ENCODE measurements around the gene FAM219B. TPM values are rescaled to one million over a fixed set of nuclear protein-coding genes. Genes with fewer than 3 reads are reported as not detected.
"Not testable (repeated sequence)": the region's sequence is repeated elsewhere in the genome, so short reads cannot be mapped to it uniquely, and the experiment has no call there.

The FAM219B gene
- total RNA-seq: 10 to 100 TPM; 65.6 to 98.3 TPM

DNA sequence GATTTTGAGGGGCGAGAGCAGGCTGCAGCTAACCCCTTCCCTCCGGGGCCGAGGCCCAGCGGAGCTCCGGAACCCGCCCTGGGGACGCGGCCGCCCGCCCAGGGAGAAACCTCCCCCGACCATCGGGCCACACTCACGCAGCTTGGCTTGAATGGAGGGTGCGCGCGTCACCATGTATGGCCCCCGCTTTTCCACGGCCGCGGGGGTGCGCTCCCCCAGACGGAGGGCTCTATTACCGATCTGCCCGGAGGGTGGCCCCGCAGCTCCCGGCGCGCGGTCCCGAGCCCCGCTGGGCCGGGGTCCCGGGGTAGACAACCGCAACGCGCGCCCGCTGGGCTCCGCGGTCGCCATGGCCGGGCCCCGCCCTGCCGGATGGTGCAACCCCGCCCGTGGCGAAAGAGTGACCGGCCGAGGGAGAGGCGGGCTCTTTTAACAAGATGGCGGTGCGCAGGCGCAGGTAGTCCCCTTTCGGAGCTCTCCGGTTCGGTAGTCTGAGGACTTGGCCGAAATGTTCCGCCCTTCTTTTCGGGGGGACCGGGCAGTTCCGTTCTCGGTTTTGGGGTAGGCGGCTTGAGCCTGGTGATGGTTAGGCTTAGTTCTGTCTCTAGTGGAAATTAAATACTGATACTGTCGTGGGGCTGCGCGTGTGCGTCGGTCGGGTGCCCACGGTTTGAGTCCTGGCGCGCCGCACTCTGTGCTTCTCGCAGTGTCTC is at the start of gene FAM219B:
Gene FAM219B, minus strand, starts transcription at position 402 of the 713 bp plus-strand sequence. Its CDS starts 51 bp downstream, at position 351.
- Mint-ChIP-seq H3K4me3 (peak within 1 kb of the TSS; percentile 99), H3K27me3 (no peaks in the 10 kb centered on the region), H3K36me3 (ENCODE audit: low read depth) (peaks cover 47% of the 10 kb centered on the region), H3K27ac (peak within 1 kb of the TSS; percentile 98), H3K9me3 (no peaks in the 10 kb centered on the region), H3K4me1 (peaks cover 26% of the 10 kb centered on the region)
- peak; percentile 95 for ATAC-seq (replicated peaks)

GRCh38 chr15:74955796-74956647 is 49.4 kb upstream of the FAM219B start:
- H3K27me3 Mint-ChIP-seq: peaks cover 15% of the 10 kb centered on the region
- ATAC-seq (replicated peaks): peak; percentile 43
- peaks cover 2% of the 10 kb centered on the region for H3K4me1 Mint-ChIP-seq
- H3K4me3 Mint-ChIP-seq: peak overlapping the region; percentile 48
- H3K36me3 Mint-ChIP-seq (ENCODE audit: low read depth): no peaks in the 10 kb centered on the region
- no peaks in the 10 kb centered on the region for H3K9me3 Mint-ChIP-seq
- H3K27ac Mint-ChIP-seq: no peak overlapping the region

DNA sequence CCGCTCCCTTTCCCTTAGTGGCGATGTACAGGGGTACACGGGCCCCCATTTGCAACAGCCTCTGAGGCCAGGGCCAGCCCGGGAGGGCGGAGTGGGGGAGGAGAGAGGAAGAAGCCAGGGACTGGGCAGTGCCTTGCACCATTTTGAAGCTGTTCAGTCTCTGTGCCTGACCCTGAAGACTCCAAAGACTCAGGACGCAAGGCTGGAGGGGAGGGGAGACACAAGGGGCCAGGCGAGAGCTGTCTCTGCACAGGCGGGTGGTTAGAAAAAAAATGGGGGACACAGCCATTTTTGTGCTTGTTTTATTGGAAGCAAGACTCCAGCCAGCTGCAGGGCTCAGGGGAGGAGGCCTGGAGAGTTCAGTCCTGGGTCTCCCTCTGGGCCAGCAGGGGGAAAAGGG is 48.4 kb upstream of the FAM219B start:
- no peaks in the 10 kb centered on the region for H3K4me1 Mint-ChIP-seq
- H3K9me3 Mint-ChIP-seq: no peaks in the 10 kb centered on the region
- no peak overlapping the region for H3K27ac Mint-ChIP-seq
- peaks cover 15% of the 10 kb centered on the region for H3K27me3 Mint-ChIP-seq
- no peaks in the 10 kb centered on the region for H3K36me3 Mint-ChIP-seq (ENCODE audit: low read depth)
- peak overlapping the region; percentile 48 for H3K4me3 Mint-ChIP-seq
- ATAC-seq (replicated peaks): no peak

- Mint-ChIP-seq H3K36me3 (ENCODE audit: low read depth) (no peaks in the 10 kb centered on the region), H3K4me1 (no peaks in the 10 kb centered on the region), H3K9me3 (no peaks in the 10 kb centered on the region), H3K27ac (no peak overlapping the region), H3K27me3 (peaks cover 13% of the 10 kb centered on the region), H3K4me3 (peak overlapping the region; percentile 48)
- no peak for ATAC-seq (replicated peaks)
Measured at GRCh38 chr15:74954515-74954914, 47.9 kb upstream of the FAM219B start.

GRCh38 chr15:74951006-74951405 is 44.4 kb upstream of the FAM219B start:
- ATAC-seq (replicated peaks): no peak
- Mint-ChIP-seq H3K4me3 (no peak overlapping the region), H3K27ac (no peak overlapping the region), H3K9me3 (no peaks in the 10 kb centered on the region), H3K4me1 (no peaks in the 10 kb centered on the region), H3K27me3 (no peaks in the 10 kb centered on the region), H3K36me3 (ENCODE audit: low read depth) (no peaks in the 10 kb centered on the region)

DNA sequence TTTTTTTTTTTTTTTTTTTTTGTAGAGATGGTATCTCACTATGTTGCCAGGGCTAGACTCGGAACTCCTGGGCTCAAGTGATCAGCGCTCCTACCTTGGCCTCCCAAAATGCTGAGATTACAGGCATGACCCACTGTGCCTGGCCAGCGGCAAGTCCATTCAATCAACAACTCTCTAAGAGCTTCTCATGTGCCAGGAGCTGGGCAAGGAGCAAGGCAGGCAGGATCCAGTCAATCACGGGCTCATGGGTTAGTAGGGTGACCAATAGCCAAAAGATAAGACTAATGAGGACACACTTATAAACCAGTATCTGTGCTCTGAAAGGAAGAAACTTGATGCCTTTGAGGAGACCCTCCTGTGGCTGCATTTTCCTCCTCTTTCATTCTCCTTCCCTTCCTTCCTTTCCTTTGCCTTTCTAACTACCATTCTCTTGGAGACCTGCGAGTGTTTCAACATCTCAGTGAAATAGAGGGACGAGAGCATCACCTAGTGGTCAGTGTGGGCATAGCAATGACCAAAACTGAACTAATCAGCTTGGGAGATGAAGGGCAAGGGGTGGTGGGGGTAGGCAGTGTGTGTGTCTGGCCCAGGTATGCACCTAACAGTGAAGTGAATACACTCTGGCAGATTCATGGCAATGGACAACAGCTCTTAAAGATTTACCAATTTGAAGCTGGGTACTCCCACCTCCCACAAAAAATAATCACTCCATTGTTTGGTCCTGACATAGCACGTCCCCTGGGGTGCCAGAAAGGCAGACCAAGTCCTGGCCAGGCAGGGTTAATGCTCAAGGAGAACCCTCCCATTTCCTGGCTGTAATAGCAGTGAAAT is 43.6 kb upstream of the FAM219B start:
- H3K4me3 Mint-ChIP-seq: no peak overlapping the region
- no peaks in the 10 kb centered on the region for H3K4me1 Mint-ChIP-seq
- H3K36me3 Mint-ChIP-seq (ENCODE audit: low read depth): no peaks in the 10 kb centered on the region
- H3K27ac Mint-ChIP-seq: no peak overlapping the region
- peak; percentile 84 for ATAC-seq (replicated peaks)
- H3K9me3 Mint-ChIP-seq: no peaks in the 10 kb centered on the region
- H3K27me3 Mint-ChIP-seq: no peaks in the 10 kb centered on the region

- Mint-ChIP-seq H3K27me3 (no peaks in the 10 kb centered on the region), H3K27ac (peak within 1 kb of the TSS; percentile 89), H3K9me3 (no peaks in the 10 kb centered on the region), H3K4me1 (peaks cover 14% of the 10 kb centered on the region), H3K4me3 (peak within 1 kb of the TSS; percentile 87), H3K36me3 (ENCODE audit: low read depth) (peaks cover 35% of the 10 kb centered on the region)
- ATAC-seq (replicated peaks): peak; percentile 93
Measured at GRCh38 chr15:74937590-74938371, 31.1 kb upstream of the FAM219B start, which contains the start of gene COX5A. Gene COX5A (minus strand): TSS chr15:74938073. CDS start chr15:74938014, 59 bp downstream.

DNA sequence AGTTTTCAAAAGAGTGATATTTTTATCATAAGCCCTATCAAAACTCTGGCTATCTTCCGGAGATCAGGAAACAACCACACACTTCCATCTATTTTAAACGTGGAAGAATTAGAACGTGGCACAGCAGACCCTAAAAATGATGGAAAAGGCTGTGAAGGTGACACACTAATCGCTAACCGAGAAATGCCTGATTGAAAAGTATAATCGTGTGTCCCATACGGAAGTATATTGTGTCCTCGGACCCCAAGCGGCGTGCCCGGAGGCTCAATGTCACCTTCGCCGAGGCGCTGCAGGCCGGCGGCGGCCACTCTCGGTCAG is 30.6 kb upstream of the FAM219B start:
- H3K9me3 Mint-ChIP-seq: no peaks in the 10 kb centered on the region
- peaks cover 14% of the 10 kb centered on the region for H3K4me1 Mint-ChIP-seq
- peaks cover 40% of the 10 kb centered on the region for H3K36me3 Mint-ChIP-seq (ENCODE audit: low read depth)
- H3K27ac Mint-ChIP-seq: peak overlapping the region; percentile 68
- no peaks in the 10 kb centered on the region for H3K27me3 Mint-ChIP-seq
- H3K4me3 Mint-ChIP-seq: peak overlapping the region; percentile 87
- no peak for ATAC-seq (replicated peaks)

- Mint-ChIP-seq H3K36me3 (ENCODE audit: low read depth) (peaks cover 60% of the 10 kb centered on the region), H3K4me3 (peak overlapping the region; percentile 61), H3K4me1 (peaks cover 14% of the 10 kb centered on the region), H3K27ac (peak overlapping the region; percentile 80)
- not testable (repeated sequence) for ATAC-seq (replicated peaks); H3K9me3 Mint-ChIP-seq; H3K27me3 Mint-ChIP-seq
Measured at GRCh38 chr15:74935193-74935592, 28.5 kb upstream of the FAM219B start.

DNA sequence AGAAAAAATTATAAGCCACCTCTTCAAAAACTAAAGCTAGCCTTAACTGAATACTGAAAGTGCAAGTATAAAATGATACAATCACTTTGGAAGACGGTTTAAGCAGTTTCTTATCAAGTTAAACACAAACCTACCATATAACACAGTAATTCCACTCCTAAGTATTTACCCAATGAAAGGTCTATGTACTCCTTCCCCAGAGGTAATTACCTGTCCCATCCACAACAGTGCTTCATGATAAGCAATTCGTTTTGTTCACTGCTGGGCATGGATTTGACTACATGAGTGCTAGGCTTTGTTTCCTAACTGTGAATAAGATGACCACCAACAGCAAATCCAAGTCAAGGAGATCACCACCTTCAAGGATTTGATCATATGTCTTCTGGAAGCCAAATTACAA is 26.9 kb upstream of the FAM219B start:
- peak overlapping the region; percentile 13 for H3K4me3 Mint-ChIP-seq
- peaks cover 76% of the 10 kb centered on the region for H3K36me3 Mint-ChIP-seq (ENCODE audit: low read depth)
- no peak for ATAC-seq (replicated peaks)
- H3K27ac Mint-ChIP-seq: peak overlapping the region; percentile 47
- no peaks in the 10 kb centered on the region for H3K27me3 Mint-ChIP-seq
- no peaks in the 10 kb centered on the region for H3K9me3 Mint-ChIP-seq
- peaks cover 14% of the 10 kb centered on the region for H3K4me1 Mint-ChIP-seq

GRCh38 chr15:74928771-74929198 is 22.1 kb upstream of the FAM219B start:
- Mint-ChIP-seq H3K27ac (no peak overlapping the region), H3K9me3 (no peaks in the 10 kb centered on the region), H3K27me3 (no peaks in the 10 kb centered on the region), H3K4me1 (peaks cover 5% of the 10 kb centered on the region), H3K36me3 (ENCODE audit: low read depth) (peaks cover 94% of the 10 kb centered on the region), H3K4me3 (no peak overlapping the region)
- no peak for ATAC-seq (replicated peaks)

DNA sequence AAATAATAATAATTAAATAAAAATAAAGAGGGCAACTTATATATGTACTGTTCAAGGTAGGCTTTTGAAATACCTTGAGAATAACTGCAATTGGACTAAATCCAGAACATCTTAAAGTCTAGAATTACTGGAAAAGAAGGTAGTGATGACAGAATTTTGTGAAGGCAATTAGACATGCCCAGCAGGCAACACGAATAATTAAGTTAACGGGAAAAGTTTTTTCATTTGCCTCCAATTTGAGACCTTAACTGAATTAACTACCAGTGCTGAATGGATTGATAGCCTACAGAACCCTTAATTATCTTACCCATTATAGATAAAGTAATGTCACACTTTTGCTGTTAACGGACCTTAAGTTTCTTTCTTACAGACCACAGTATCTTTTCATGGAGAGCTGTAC is 17.9 kb upstream of the FAM219B start:
- no peak overlapping the region for H3K27ac Mint-ChIP-seq
- H3K36me3 Mint-ChIP-seq (ENCODE audit: low read depth): peaks cover 98% of the 10 kb centered on the region

GRCh38 chr15:74920456-74920855 is 13.8 kb upstream of the FAM219B start:
- H3K4me3 Mint-ChIP-seq: no peak overlapping the region
- H3K27ac Mint-ChIP-seq: no peak overlapping the region
- ATAC-seq (replicated peaks): no peak
- H3K9me3 Mint-ChIP-seq: no peaks in the 10 kb centered on the region
- H3K36me3 Mint-ChIP-seq (ENCODE audit: low read depth): peaks cover 97% of the 10 kb centered on the region
- H3K4me1 Mint-ChIP-seq: no peaks in the 10 kb centered on the region
- H3K27me3 Mint-ChIP-seq: no peaks in the 10 kb centered on the region

More for the DNA sequence above, 17.9 kb upstream of the FAM219B start:
- H3K9me3 Mint-ChIP-seq: no peaks in the 10 kb centered on the region
- no peak for ATAC-seq (replicated peaks)
- H3K4me1 Mint-ChIP-seq: no peaks in the 10 kb centered on the region
- no peaks in the 10 kb centered on the region for H3K27me3 Mint-ChIP-seq
- no peak overlapping the region for H3K4me3 Mint-ChIP-seq

GRCh38 chr15:74917676-74918075 is 11.0 kb upstream of the FAM219B start:
- H3K36me3 Mint-ChIP-seq (ENCODE audit: low read depth): peaks cover 98% of the 10 kb centered on the region
- no peak overlapping the region for H3K4me3 Mint-ChIP-seq
- H3K9me3 Mint-ChIP-seq: no peaks in the 10 kb centered on the region
- no peaks in the 10 kb centered on the region for H3K4me1 Mint-ChIP-seq
- no peaks in the 10 kb centered on the region for H3K27me3 Mint-ChIP-seq
- no peak for ATAC-seq (replicated peaks)
- peak overlapping the region; percentile 8 for H3K27ac Mint-ChIP-seq
